CD4-positive, alpha-beta T cell treated with Interleukin-21 for 1 hour (primary cell): ENCODE results near the gene MLN.

Experiments
- DNase-seq: peaks from one replicate; pipeline ENCODE4 v3.0.0-alpha.2; 2020

The MLN gene

GRCh38 chr6:33770124-33770832, 33.5 kb downstream of the MLN start:
- DNase-seq, result no peak

- DNase-seq, result no peak
Observed at GRCh38 chr6:33769248-33769821, 34.5 kb downstream of the MLN start.

- peak; percentile 70 for DNase-seq
Observed at GRCh38 chr6:33768644-33769120, 35.1 kb downstream of the MLN start.

GRCh38 chr6:33766921-33767907, 36.6 kb downstream of the MLN start:
- DNase-seq, result no peak

- DNase-seq, result no peak
Observed at GRCh38 chr6:33765368-33765767, 38.4 kb downstream of the MLN start.

GRCh38 chr6:33764036-33764435, 39.8 kb downstream of the MLN start:
- DNase-seq, result no peak

GRCh38 chr6:33763483-33763882, 40.3 kb downstream of the MLN start:
- DNase-seq, result no peak

- DNase-seq, result no peak
Observed at GRCh38 chr6:33762713-33763112, 41.1 kb downstream of the MLN start.

- peak; percentile 31 for DNase-seq
Observed at GRCh38 chr6:33761922-33762629, 41.7 kb downstream of the MLN start.

- DNase-seq, result no peak
Observed at GRCh38 chr6:33761581-33761921, 42.3 kb downstream of the MLN start.

GRCh38 chr6:33759887-33760629, 43.7 kb downstream of the MLN start:
- no peak for DNase-seq

GRCh38 chr6:33758815-33759216, 45.0 kb downstream of the MLN start:
- no peak for DNase-seq

GRCh38 chr6:33757906-33758305, 45.9 kb downstream of the MLN start:
- DNase-seq, result no peak

- DNase-seq, result no peak
Observed at GRCh38 chr6:33757113-33757512, 46.7 kb downstream of the MLN start.

- no peak for DNase-seq
Observed at GRCh38 chr6:33756211-33756954, 47.4 kb downstream of the MLN start.

GRCh38 chr6:33755070-33755869, 48.5 kb downstream of the MLN start:
- DNase-seq, result no peak

GRCh38 chr6:33754222-33754621, 49.6 kb downstream of the MLN start:
- no peak for DNase-seq

- no peak for DNase-seq
Observed at GRCh38 chr6:33752646-33753015, 51.2 kb downstream of the MLN start.

- no peak for DNase-seq
Observed at GRCh38 chr6:33751771-33752645, 51.8 kb downstream of the MLN start.
